BJ (cell line): ENCODE data around the gene PDPN. TPM values are rescaled to one million over a fixed set of nuclear protein-coding genes. Genes with fewer than 3 reads are reported as not detected.

Source experiments
- CTCF ChIA-PET: fragments of 350-600 bp; formaldehyde crosslinking; extraction: SDS; loops from one replicate; lab custom pipeline; 2021; ENCODE audit warnings: antibody characterized with exemption, inconsistent platforms; lab: Yijun Ruan, JAX
- POLR2A ChIA-PET: fragments of 300-600 bp; sonication (Branson Sonifier 250); formaldehyde crosslinking; extraction: SDS; loops from one replicate; lab custom pipeline; 2021; ENCODE audit warnings: antibody characterized with exemption; lab: Charles Lee
- DNase-seq: peaks from one replicate; pipeline ENCODE4 v3.0.0-alpha.2; 2011; ENCODE audit warnings: low read depth
- H3K27me3 ChIP-seq: 2 replicates; pipeline ENCODE4 v1.6.0; 2011; ENCODE audit warnings: low read length; ENCODE audit not compliant: control insufficient read depth, insufficient read depth
- H3K36me3 ChIP-seq: 2 replicates; pipeline ENCODE4 v1.5.1; 2011; ENCODE audit warnings: low read length; ENCODE audit not compliant: control insufficient read depth, insufficient read depth
- H3K4me3 ChIP-seq: 2 replicates; pipeline ENCODE4 v1.5.1; 2011; ENCODE audit warnings: low read depth, mild to moderate bottlenecking, control low read depth, low read length
- CTCF ChIP-seq: IDR thresholded peaks from 2 replicates; pipeline ENCODE4 v1.5.1; 2011; ENCODE audit warnings: low read depth, mild to moderate bottlenecking, control low read depth, inconsistent platforms, low read length, moderate library complexity; ENCODE audit not compliant: insufficient read depth
- polyA plus RNA-seq: library from polyadenylated mRNA; depleted of rRNA; stranded (reverse); fragments of >200 nt; gene quantifications from 2 replicates; pipeline ENCODE4 v1.2.3, GENCODE V29; 2011

PDPN gene
- polyA plus RNA-seq, 1 experiment, result 0.33 TPM

GRCh38 chr1:13540866-13541265 is 42.8 kb upstream of the PDPN start:
- CTCF ChIA-PET, result no interaction called here
- Histone ChIP-seq H3K4me3 (no peak overlapping the region), H3K27me3 (no peaks in the 10 kb centered on the region), H3K36me3 (no peaks in the 10 kb centered on the region)
- no peak for DNase-seq
- TF ChIP-seq CTCF, result no peak
- POLR2A ChIA-PET, result no interaction called here

- TF ChIP-seq CTCF, result no peak
- H3K36me3 ChIP-seq, result no peaks in the 10 kb centered on the region
- CTCF ChIA-PET, result no interaction called here
- no peak overlapping the region for H3K4me3 ChIP-seq
- no peak for DNase-seq
- POLR2A ChIA-PET, result no interaction called here
- no peaks in the 10 kb centered on the region for H3K27me3 ChIP-seq
Measured at GRCh38 chr1:13541435-13542215, 42.0 kb upstream of the PDPN start.

GRCh38 chr1:13543451-13544220 is 40.0 kb upstream of the PDPN start:
- DNase-seq, result no peak
- ChIA-PET POLR2A (no interaction called here), CTCF (no interaction called here)
- H3K27me3 ChIP-seq, result no peaks in the 10 kb centered on the region
- no peak for TF ChIP-seq CTCF
- no peaks in the 10 kb centered on the region for H3K36me3 ChIP-seq
- no peak overlapping the region for H3K4me3 ChIP-seq

- TF ChIP-seq CTCF, result no peak
- no peak for DNase-seq
- Histone ChIP-seq H3K4me3 (no peak overlapping the region), H3K27me3 (no peaks in the 10 kb centered on the region), H3K36me3 (no peaks in the 10 kb centered on the region)
- ChIA-PET CTCF (no interaction called here), POLR2A (no interaction called here)
Measured at GRCh38 chr1:13544221-13544556, 39.4 kb upstream of the PDPN start.

- POLR2A ChIA-PET, result no interaction called here
- CTCF ChIA-PET, result no interaction called here
- H3K27me3 ChIP-seq, result no peaks in the 10 kb centered on the region
- no peak for TF ChIP-seq CTCF
- no peak for DNase-seq
- H3K4me3 ChIP-seq, result no peak overlapping the region
- no peaks in the 10 kb centered on the region for H3K36me3 ChIP-seq
Measured at GRCh38 chr1:13546791-13547190, 36.8 kb upstream of the PDPN start.
